IPS-NIHi7 (cell line): ENCODE results near the gene TIPRL.
A peak's percentile ranks its signal among the peaks of the same experiment; 100 is the strongest.

Experiments used
- DNase-seq: peaks from one replicate; pipeline ENCODE4 v3.0.0; 2012; ENCODE audit warnings: mixed read lengths; ENCODE audit errors: extremely low spot score

The TIPRL gene

GRCh38 chr1:168213349-168213748 lies 34.6 kb downstream of the TIPRL start:
- no peak for DNase-seq

- no peak for DNase-seq
Observed at GRCh38 chr1:168216171-168216570, 37.4 kb downstream of the TIPRL start.

GRCh38 chr1:168217664-168218063 lies 38.9 kb downstream of the TIPRL start:
- no peak for DNase-seq

GRCh38 chr1:168218658-168219057 lies 39.9 kb downstream of the TIPRL start:
- no peak for DNase-seq

GRCh38 chr1:168220470-168220871 lies 41.7 kb downstream of the TIPRL start:
- DNase-seq = no peak

- no peak for DNase-seq
Observed at GRCh38 chr1:168221275-168221674, 42.5 kb downstream of the TIPRL start.

- no peak for DNase-seq
Observed at GRCh38 chr1:168223261-168223660, 44.5 kb downstream of the TIPRL start.

GRCh38 chr1:168223681-168224540 lies 45.1 kb downstream of the TIPRL start:
- DNase-seq = no peak

GRCh38 chr1:168224991-168225390 lies 46.2 kb downstream of the TIPRL start:
- no peak for DNase-seq

- peak; percentile 90 for DNase-seq
Observed at GRCh38 chr1:168225476-168226190, 46.9 kb downstream of the TIPRL start, which contains the start of gene SFT2D2. Gene SFT2D2, plus strand, starts transcription at chr1:168226004. Its CDS starts 76 bp downstream, at chr1:168226080.

GRCh38 chr1:168227620-168228019 lies 48.9 kb downstream of the TIPRL start:
- no peak for DNase-seq

- no peak for DNase-seq
Observed at GRCh38 chr1:168229893-168230292, 51.1 kb downstream of the TIPRL start.

- no peak for DNase-seq
Observed at GRCh38 chr1:168230709-168231108, 51.9 kb downstream of the TIPRL start.

GRCh38 chr1:168234846-168235547 lies 56.2 kb downstream of the TIPRL start:
- peak; percentile 82 for DNase-seq

- DNase-seq = no peak
Observed at GRCh38 chr1:168235548-168235885, 56.8 kb downstream of the TIPRL start.

GRCh38 chr1:168235937-168236336 lies 57.2 kb downstream of the TIPRL start:
- DNase-seq = no peak

- no peak for DNase-seq
Observed at GRCh38 chr1:168236836-168237611, 58.3 kb downstream of the TIPRL start.

- no peak for DNase-seq
Observed at GRCh38 chr1:168243198-168243597, 64.4 kb downstream of the TIPRL start.

- DNase-seq = no peak
Observed at GRCh38 chr1:168243636-168244212, 65.0 kb downstream of the TIPRL start.

- no peak for DNase-seq
Observed at GRCh38 chr1:168245042-168245441, 66.3 kb downstream of the TIPRL start.

- DNase-seq = no peak
Observed at GRCh38 chr1:168246506-168246905, 67.7 kb downstream of the TIPRL start.
